Activated B cell treated with CpG ODN at 0.5 μM for 24 hours (primary cell): Measurements from ENCODE around the gene ZDHHC16. TPM values are rescaled to one million over a fixed set of nuclear protein-coding genes. Genes with fewer than 3 reads are reported as not detected.

Source experiments
- ATAC-seq: fragments of 200-7000 bp; cut with Tn5 transposase; one replicate; pipeline ENCODE4 v1.10.0; 2021; ENCODE audit warnings: low read depth, mild to moderate bottlenecking, moderate library complexity
- CTCF ChIA-PET: fragments of 350-600 bp; sonication (Branson Sonifier 250); formaldehyde crosslinking; loops from one replicate; lab custom pipeline; 2021; ENCODE audit warnings: antibody characterized with exemption; lab: Charles Lee
- POLR2A ChIA-PET: fragments of 350-600 bp; sonication (Branson Sonifier 250); formaldehyde crosslinking; loops from one replicate; lab custom pipeline; 2021; ENCODE audit warnings: antibody characterized with exemption; lab: Charles Lee
- DNase-seq: peaks from one replicate; pipeline ENCODE4 v3.0.0; 2022
- H3K27ac Mint-ChIP-seq: one replicate; pipeline ENCODE4 v1.8.0; 2020; ENCODE audit warnings: mixed read lengths
- H3K27me3 Mint-ChIP-seq: one replicate; pipeline ENCODE4 v1.8.0; 2021; ENCODE audit warnings: mixed read lengths
- H3K36me3 Mint-ChIP-seq: one replicate; pipeline ENCODE4 v1.8.0; 2021; ENCODE audit warnings: low read depth, mixed read lengths
- H3K4me1 Mint-ChIP-seq: one replicate; pipeline ENCODE4 v1.8.0; 2021; ENCODE audit warnings: mixed read lengths
- H3K4me3 Mint-ChIP-seq: one replicate; pipeline ENCODE4 v1.8.0; 2020; ENCODE audit warnings: mild to moderate bottlenecking, mixed read lengths
- H3K9me3 Mint-ChIP-seq: one replicate; pipeline ENCODE4 v1.8.0; 2020; ENCODE audit warnings: mixed read lengths
- intact Hi-C: fragments of 100-400 bp; cut with micrococcal nuclease; formaldehyde crosslinking; loops from one replicate; pipeline ENCODE4 v1.15.1; 2024
- total RNA-seq: library from RNA; stranded (reverse); gene quantifications from 2 replicates; pipeline ENCODE4 v1.2.3, GENCODE V29; 2022
- TF ChIP-seq, protein P1 (sequence below): fragments of 200-600 bp; IDR thresholded peaks from one replicate; pipeline ENCODE4 v1.8.0; 2022; ENCODE audit warnings: antibody characterized with exemption, mild to moderate bottlenecking

ZDHHC16 gene
- total RNA-seq, 1 donor from 2014 or later, result 40.6 TPM

GRCh38 chr10:97498841-97499560 is 53.0 kb downstream of the ZDHHC16 start, which contains the start of gene UBTD1:
Gene UBTD1, plus strand, starts transcription at chr10:97498924. Its CDS starts 280 bp downstream, at chr10:97499204.
- Mint-ChIP-seq H3K27ac (peak within 1 kb of the TSS; percentile 96), H3K36me3 (peaks cover 4% of the 10 kb centered on the region), H3K27me3 (peaks cover 33% of the 10 kb centered on the region), H3K4me1 (peaks cover 35% of the 10 kb centered on the region), H3K4me3 (peak within 1 kb of the TSS; percentile 96), H3K9me3 (no peaks in the 10 kb centered on the region)
- ATAC-seq (no peak), DNase-seq (no peak)
- ChIA-PET POLR2A (interaction anchor here (0.5 to 1.4 kb wide), 3 partner anchors 165 to 1369 kb away, joined by 3 to 4 read pairs (median 3); partner anchors contain the start of genes FRAT2, ZFYVE27 and ZNF518A), CTCF (no interaction called here)
- intact Hi-C loops, result loop anchor here (1.0 to 10.0 kb wide), 13 partner anchors 37 to 1842 kb away; partner anchors contain the start of genes ALDH18A1, ARHGAP19, AVPI1 and EXOSC1
- TF ChIP-seq, protein P1, sequence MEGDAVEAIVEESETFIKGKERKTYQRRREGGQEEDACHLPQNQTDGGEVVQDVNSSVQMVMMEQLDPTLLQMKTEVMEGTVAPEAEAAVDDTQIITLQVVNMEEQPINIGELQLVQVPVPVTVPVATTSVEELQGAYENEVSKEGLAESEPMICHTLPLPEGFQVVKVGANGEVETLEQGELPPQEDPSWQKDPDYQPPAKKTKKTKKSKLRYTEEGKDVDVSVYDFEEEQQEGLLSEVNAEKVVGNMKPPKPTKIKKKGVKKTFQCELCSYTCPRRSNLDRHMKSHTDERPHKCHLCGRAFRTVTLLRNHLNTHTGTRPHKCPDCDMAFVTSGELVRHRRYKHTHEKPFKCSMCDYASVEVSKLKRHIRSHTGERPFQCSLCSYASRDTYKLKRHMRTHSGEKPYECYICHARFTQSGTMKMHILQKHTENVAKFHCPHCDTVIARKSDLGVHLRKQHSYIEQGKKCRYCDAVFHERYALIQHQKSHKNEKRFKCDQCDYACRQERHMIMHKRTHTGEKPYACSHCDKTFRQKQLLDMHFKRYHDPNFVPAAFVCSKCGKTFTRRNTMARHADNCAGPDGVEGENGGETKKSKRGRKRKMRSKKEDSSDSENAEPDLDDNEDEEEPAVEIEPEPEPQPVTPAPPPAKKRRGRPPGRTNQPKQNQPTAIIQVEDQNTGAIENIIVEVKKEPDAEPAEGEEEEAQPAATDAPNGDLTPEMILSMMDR, result no peak

- DNase-seq, result no peak
Measured at GRCh38 chr10:97499561-97500296, 53.8 kb downstream of the ZDHHC16 start.

DNA sequence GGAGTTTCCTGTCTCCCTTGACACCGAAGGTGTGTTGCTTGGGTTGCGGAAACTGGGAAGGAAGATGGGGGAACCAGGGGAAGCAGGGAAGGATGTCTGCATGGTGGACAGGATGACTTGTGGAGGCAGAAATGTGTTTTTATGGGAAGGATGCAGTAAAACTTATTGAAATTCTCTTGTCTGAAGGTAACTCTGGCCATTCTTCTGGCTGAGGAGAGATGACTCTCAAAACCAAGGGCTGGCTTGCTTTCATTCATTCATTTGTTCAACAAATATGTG is 54.3 kb downstream of the ZDHHC16 start:
- H3K36me3 Mint-ChIP-seq, result peaks cover 2% of the 10 kb centered on the region
- H3K9me3 Mint-ChIP-seq, result no peaks in the 10 kb centered on the region
- POLR2A ChIA-PET, result interaction anchor here (0.6 kb wide), 1 partner anchor 101 kb away, joined by 3 read pairs; no protein-coding TSS in a partner anchor
- CTCF ChIA-PET, result no interaction called here
- TF ChIP-seq, protein P1, result no peak
- no peak for DNase-seq
- intact Hi-C loops, result no loop called here
- peaks cover 33% of the 10 kb centered on the region for H3K27me3 Mint-ChIP-seq
- H3K4me1 Mint-ChIP-seq, result peaks cover 26% of the 10 kb centered on the region
- ATAC-seq, result no peak
- H3K4me3 Mint-ChIP-seq, result peak overlapping the region; percentile 53
- H3K27ac Mint-ChIP-seq, result no peak overlapping the region

More at GRCh38 chr10:97499561-97500296, 53.8 kb downstream of the ZDHHC16 start:
- TF ChIP-seq, protein P1, result no peak
- intact Hi-C loops, result loop anchor here (2.0 to 10.0 kb wide), 7 partner anchors 37 to 1842 kb away; partner anchors contain the start of genes ALDH18A1, MORN4, R3HCC1L and TM9SF3
- Mint-ChIP-seq H3K36me3 (peaks cover 2% of the 10 kb centered on the region), H3K9me3 (no peaks in the 10 kb centered on the region), H3K27ac (no peak overlapping the region), H3K27me3 (peaks cover 33% of the 10 kb centered on the region), H3K4me3 (peak overlapping the region; percentile 66), H3K4me1 (peaks cover 31% of the 10 kb centered on the region)
- no peak for ATAC-seq
- POLR2A ChIA-PET, result interaction anchor here (0.6 to 1.4 kb wide), 2 partner anchors 100 to 165 kb away, joined by 3 to 4 read pairs; partner anchors contain the start of gene FRAT2
- CTCF ChIA-PET, result no interaction called here

DNA sequence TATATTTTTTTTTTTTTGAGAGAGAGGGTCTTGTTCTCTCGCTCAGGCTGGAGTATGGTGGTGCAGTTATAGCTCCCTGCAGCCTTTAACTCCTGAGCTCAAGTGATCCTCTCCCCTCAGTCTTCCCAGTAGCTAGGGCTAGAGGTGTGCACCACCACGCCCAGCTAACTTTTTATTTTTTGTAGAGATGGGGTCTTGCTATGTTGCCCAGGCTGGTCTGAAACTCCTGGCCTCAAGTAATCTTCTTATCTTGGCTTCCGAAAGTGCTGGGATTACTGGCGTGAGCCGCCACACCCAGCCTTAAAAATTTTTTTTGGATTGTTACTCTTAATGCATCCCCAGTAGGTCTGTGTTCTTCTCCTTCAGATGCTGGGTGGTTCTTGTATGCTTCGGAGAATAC is 56.9 kb downstream of the ZDHHC16 start:
- H3K36me3 Mint-ChIP-seq, result peaks cover 2% of the 10 kb centered on the region
- no peaks in the 10 kb centered on the region for H3K9me3 Mint-ChIP-seq
- H3K4me1 Mint-ChIP-seq, result peaks cover 13% of the 10 kb centered on the region
- H3K27ac Mint-ChIP-seq, result no peak overlapping the region
- ChIA-PET CTCF (interaction anchor here (0.5 kb wide), 2 partner anchors 45 to 1614 kb away, joined by 3 to 4 read pairs; no protein-coding TSS in a partner anchor), POLR2A (no interaction called here)
- intact Hi-C loops, result no loop called here
- TF ChIP-seq, protein P1, result no peak
- no peak for DNase-seq
- H3K4me3 Mint-ChIP-seq, result no peak overlapping the region
- H3K27me3 Mint-ChIP-seq, result peaks cover 33% of the 10 kb centered on the region
- ATAC-seq, result no peak
